BJ (cell line): ENCODE data around the gene TTLL5. TPM values are rescaled to one million over a fixed set of nuclear protein-coding genes. Genes with fewer than 3 reads are reported as not detected.

Source experiments
- CTCF ChIA-PET: fragments of 350-600 bp; formaldehyde crosslinking; extraction: SDS; loops from one replicate; lab custom pipeline; 2021; ENCODE audit warnings: antibody characterized with exemption, inconsistent platforms; lab: Yijun Ruan, JAX
- POLR2A ChIA-PET: fragments of 300-600 bp; sonication (Branson Sonifier 250); formaldehyde crosslinking; extraction: SDS; loops from one replicate; lab custom pipeline; 2021; ENCODE audit warnings: antibody characterized with exemption; lab: Charles Lee
- DNase-seq: peaks from one replicate; pipeline ENCODE4 v3.0.0-alpha.2; 2011; ENCODE audit warnings: low read depth
- H3K27me3 ChIP-seq: 2 replicates; pipeline ENCODE4 v1.6.0; 2011; ENCODE audit warnings: low read length; ENCODE audit not compliant: control insufficient read depth, insufficient read depth
- H3K36me3 ChIP-seq: 2 replicates; pipeline ENCODE4 v1.5.1; 2011; ENCODE audit warnings: low read length; ENCODE audit not compliant: control insufficient read depth, insufficient read depth
- H3K4me3 ChIP-seq: 2 replicates; pipeline ENCODE4 v1.5.1; 2011; ENCODE audit warnings: low read depth, mild to moderate bottlenecking, control low read depth, low read length
- polyA plus RNA-seq: library from polyadenylated mRNA; depleted of rRNA; stranded (reverse); fragments of >200 nt; gene quantifications from 2 replicates; pipeline ENCODE4 v1.2.3, GENCODE V29; 2011
- TF ChIP-seq, protein P1 (sequence below): IDR thresholded peaks from 2 replicates; pipeline ENCODE4 v1.5.1; 2011; ENCODE audit warnings: low read depth, mild to moderate bottlenecking, control low read depth, inconsistent platforms, low read length, moderate library complexity; ENCODE audit not compliant: insufficient read depth

TTLL5 gene
- polyA plus RNA-seq, 1 experiment = 9.9 TPM

- TF ChIP-seq, protein P1, sequence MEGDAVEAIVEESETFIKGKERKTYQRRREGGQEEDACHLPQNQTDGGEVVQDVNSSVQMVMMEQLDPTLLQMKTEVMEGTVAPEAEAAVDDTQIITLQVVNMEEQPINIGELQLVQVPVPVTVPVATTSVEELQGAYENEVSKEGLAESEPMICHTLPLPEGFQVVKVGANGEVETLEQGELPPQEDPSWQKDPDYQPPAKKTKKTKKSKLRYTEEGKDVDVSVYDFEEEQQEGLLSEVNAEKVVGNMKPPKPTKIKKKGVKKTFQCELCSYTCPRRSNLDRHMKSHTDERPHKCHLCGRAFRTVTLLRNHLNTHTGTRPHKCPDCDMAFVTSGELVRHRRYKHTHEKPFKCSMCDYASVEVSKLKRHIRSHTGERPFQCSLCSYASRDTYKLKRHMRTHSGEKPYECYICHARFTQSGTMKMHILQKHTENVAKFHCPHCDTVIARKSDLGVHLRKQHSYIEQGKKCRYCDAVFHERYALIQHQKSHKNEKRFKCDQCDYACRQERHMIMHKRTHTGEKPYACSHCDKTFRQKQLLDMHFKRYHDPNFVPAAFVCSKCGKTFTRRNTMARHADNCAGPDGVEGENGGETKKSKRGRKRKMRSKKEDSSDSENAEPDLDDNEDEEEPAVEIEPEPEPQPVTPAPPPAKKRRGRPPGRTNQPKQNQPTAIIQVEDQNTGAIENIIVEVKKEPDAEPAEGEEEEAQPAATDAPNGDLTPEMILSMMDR = no peak
- POLR2A ChIA-PET = no interaction called here
- DNase-seq = no peak
- Histone ChIP-seq H3K4me3 (no peak overlapping the region), H3K27me3 (peaks cover 2% of the 10 kb centered on the region), H3K36me3 (no peaks in the 10 kb centered on the region)
- CTCF ChIA-PET = interaction anchor here (1.2 kb wide), 1 partner anchor 23 kb away, joined by 3 read pairs; no protein-coding TSS in a partner anchor
These were observed 30.2 kb upstream of the TTLL5 start for GRCh38 chr14:75630695-75631452.

GRCh38 chr14:75631453-75631831, 29.6 kb upstream of the TTLL5 start:
- no peak for DNase-seq
- ChIA-PET CTCF (interaction anchor here (1.2 kb wide), 1 partner anchor 23 kb away, joined by 3 read pairs; no protein-coding TSS in a partner anchor), POLR2A (no interaction called here)
- Histone ChIP-seq H3K36me3 (no peaks in the 10 kb centered on the region), H3K27me3 (peaks cover 2% of the 10 kb centered on the region), H3K4me3 (no peak overlapping the region)
- TF ChIP-seq, protein P1 = no peak

DNA sequence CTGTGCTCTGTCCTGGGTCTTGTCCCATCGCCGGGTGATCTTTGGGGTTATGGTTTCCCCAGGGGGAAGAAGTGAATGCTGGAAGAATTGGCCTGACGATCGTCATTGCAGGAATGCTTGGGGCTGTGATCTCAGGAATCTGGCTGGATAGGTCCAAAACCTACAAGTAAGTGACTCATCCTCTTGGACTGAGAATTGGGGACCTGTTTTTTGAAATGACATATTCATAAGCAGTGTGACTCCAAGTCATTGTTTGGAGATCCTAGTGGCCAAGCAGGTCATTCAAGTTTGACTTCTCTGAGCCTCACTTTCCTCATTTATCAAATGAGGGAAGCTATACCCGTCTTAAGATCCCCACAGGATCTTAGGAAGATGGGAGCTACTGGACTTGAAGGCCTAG, 26.2 kb upstream of the TTLL5 start:
- TF ChIP-seq, protein P1 = no peak
- DNase-seq = no peak
- ChIA-PET CTCF (interaction anchor here (1.0 to 3.6 kb wide), 3 partner anchors 12 to 58 kb away, joined by 3 to 17 read pairs (median 3); no protein-coding TSS in a partner anchor), POLR2A (no interaction called here)
- Histone ChIP-seq H3K27me3 (peaks cover 2% of the 10 kb centered on the region; the same call in 1 of the 2 replicates), H3K4me3 (no peak overlapping the region), H3K36me3 (no peaks in the 10 kb centered on the region)

GRCh38 chr14:75636100-75636692, 24.9 kb upstream of the TTLL5 start:
- ChIA-PET CTCF (interaction anchor here (0.7 to 3.6 kb wide), 6 partner anchors 14 to 760 kb away, joined by 3 to 17 read pairs (median 3); partner anchors contain the start of gene PROX2), POLR2A (no interaction called here)
- peak; percentile 30 for DNase-seq
- TF ChIP-seq, protein P1 = no peak
- no peaks in the 10 kb centered on the region; the same call in 1 of the 2 replicates for H3K27me3 ChIP-seq
- H3K4me3 ChIP-seq = no peak overlapping the region
- H3K36me3 ChIP-seq = no peaks in the 10 kb centered on the region

DNA sequence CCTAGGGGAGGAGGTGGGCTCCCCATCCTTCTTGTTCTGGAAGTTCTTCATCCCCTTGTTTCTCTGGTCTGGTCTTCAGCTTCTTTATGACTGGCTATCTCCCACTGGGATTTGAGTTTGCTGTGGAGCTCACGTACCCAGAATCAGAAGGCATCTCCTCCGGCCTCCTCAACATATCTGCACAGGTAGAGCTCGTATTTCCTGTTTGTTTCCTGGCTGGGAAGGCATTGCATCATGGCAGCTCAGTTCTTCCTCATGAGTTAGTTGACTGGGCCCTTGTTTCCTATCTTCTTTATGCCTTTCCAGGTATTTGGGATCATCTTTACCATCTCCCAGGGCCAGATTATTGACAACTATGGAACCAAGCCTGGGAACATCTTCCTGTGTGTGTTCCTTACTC, 20.2 kb upstream of the TTLL5 start:
- TF ChIP-seq, protein P1 = no peak
- Histone ChIP-seq H3K4me3 (no peak overlapping the region), H3K27me3 (no peaks in the 10 kb centered on the region), H3K36me3 (no peaks in the 10 kb centered on the region)
- CTCF ChIA-PET = interaction anchor here (1.0 to 3.0 kb wide), 3 partner anchors 9 to 63 kb away, joined by 5 to 12 read pairs (median 6); partner anchors contain the start of gene FLVCR2
- POLR2A ChIA-PET = no interaction called here
- no peak for DNase-seq
